A673 (cell line): Measurements from ENCODE around the gene SUN1. TPM values are rescaled to one million over a fixed set of nuclear protein-coding genes. Genes with fewer than 3 reads are reported as not detected.
"Not testable (repeated sequence)": the region's sequence is repeated elsewhere in the genome, so short reads cannot be mapped to it uniquely, and the experiment has no call there.

Experiments
- BruUV-seq: library from RNA; stranded (reverse); fragments of 400-500 nt; replicated peaks from 2 replicates; lab custom pipeline; 2021; lab: Mats Ljungman, UMichigan
- CTCF ChIA-PET: fragments of 300-600 bp; sonication (Branson Sonifier 250); formaldehyde crosslinking; loops from one replicate; lab custom pipeline; 2022; ENCODE audit warnings: antibody characterized with exemption; lab: Charles Lee
- POLR2A ChIA-PET: fragments of 300-600 bp; sonication (Branson Sonifier 250); formaldehyde crosslinking; loops from one replicate; lab custom pipeline; 2022; ENCODE audit warnings: antibody characterized with exemption; ENCODE audit not compliant: low non-redundant PET; lab: Charles Lee
- DNase-seq: peaks from one replicate; pipeline ENCODE4 v3.0.0-alpha.2; 2015; ENCODE audit warnings: low spot score
- H3K27ac ChIP-seq: fragments of 200-600 bp; sonication (generic); 2 replicates; pipeline ENCODE4 v1.5.1; 2016; ENCODE audit warnings: mixed run types, low read depth, mild to moderate bottlenecking, mixed read lengths, antibody characterized with exemption, low read length; ENCODE audit not compliant: poor library complexity, severe bottlenecking
- H3K27me3 ChIP-seq: fragments of 200-600 bp; sonication (generic); replicated peaks from 2 replicates; pipeline ENCODE4 v1.6.1; 2017; ENCODE audit warnings: mixed run types, low read depth, mild to moderate bottlenecking, mixed read lengths, antibody characterized with exemption, low read length; ENCODE audit not compliant: insufficient read depth, poor library complexity
- H3K36me3 ChIP-seq: fragments of 200-600 bp; sonication (generic); 2 replicates; pipeline ENCODE4 v1.6.1; 2016; ENCODE audit warnings: mixed run types, mild to moderate bottlenecking, mixed read lengths, antibody characterized with exemption, low read length; ENCODE audit not compliant: insufficient read depth, poor library complexity, severe bottlenecking
- H3K4me1 ChIP-seq: fragments of 200-600 bp; sonication (generic); 2 replicates; pipeline ENCODE4 v1.6.1; 2017; ENCODE audit warnings: mixed run types, mild to moderate bottlenecking, mixed read lengths, antibody characterized with exemption, low read length; ENCODE audit not compliant: insufficient read depth, poor library complexity, severe bottlenecking
- H3K4me3 ChIP-seq: fragments of 200-600 bp; sonication (generic); 2 replicates; pipeline ENCODE4 v1.5.1; 2016; ENCODE audit warnings: low read depth, mixed run types, mild to moderate bottlenecking, mixed read lengths, low read length; ENCODE audit not compliant: poor library complexity, severe bottlenecking
- H3K9me3 ChIP-seq: fragments of 200-600 bp; sonication (generic); 2 replicates; pipeline ENCODE4 v1.6.1; 2016; ENCODE audit warnings: mixed run types, low read depth, mild to moderate bottlenecking, mixed read lengths, antibody characterized with exemption, low read length; ENCODE audit not compliant: poor library complexity, severe bottlenecking
- EZH2 ChIP-seq: fragments of 200-600 bp; sonication (generic); IDR thresholded peaks from 2 replicates; pipeline ENCODE4 v1.6.1; 2017; ENCODE audit warnings: borderline replicate concordance, low read depth, mild to moderate bottlenecking, mixed read lengths, antibody characterized with exemption, low read length; ENCODE audit not compliant: poor library complexity, severe bottlenecking
- intact Hi-C: fragments of 100-400 bp; cut with micrococcal nuclease; formaldehyde crosslinking; loops from one replicate; pipeline ENCODE4 v1.10.0; 2022; ENCODE audit not compliant: unreplicated experiment
- total RNA-seq: library from RNA; stranded (reverse); gene quantifications from 2 replicates; pipeline ENCODE4 v1.2.3, GENCODE V29; 2021
- TF ChIP-seq, protein P1 (sequence below): fragments of 300-800, 200-600 bp; sonication (generic); conservative IDR thresholded peaks from 2 replicates; pipeline ENCODE4 v1.5.1; 2017; ENCODE audit warnings: low read depth, mild to moderate bottlenecking, antibody characterized with exemption, low read length, moderate library complexity, mixed read lengths

The SUN1 gene
- total RNA-seq, 1 experiment from 2014 or later = 189 TPM

DNA sequence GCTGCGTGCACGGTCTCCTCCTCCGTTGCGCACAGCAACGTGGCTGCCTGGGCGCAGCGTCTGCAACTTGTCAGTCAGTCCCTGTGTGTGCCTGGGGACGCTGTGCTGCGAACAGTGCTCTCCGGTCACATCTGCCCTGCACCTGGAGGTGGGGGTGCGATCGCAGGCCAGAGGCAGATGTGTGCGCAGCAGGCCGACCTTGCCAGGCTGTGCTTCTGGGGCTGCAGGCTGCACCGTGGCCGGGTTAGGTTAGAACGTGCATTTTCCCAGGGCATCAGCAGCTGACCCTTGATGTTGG is 35.9 kb downstream of the SUN1 start:
- Histone ChIP-seq H3K36me3 (peaks cover 57% of the 10 kb centered on the region), H3K9me3 (no peaks in the 10 kb centered on the region), H3K27me3 (no peaks in the 10 kb centered on the region), H3K4me1 (no peaks in the 10 kb centered on the region), H3K4me3 (no peak overlapping the region), H3K27ac (no peak overlapping the region)
- no peak for TF ChIP-seq EZH2
- TF ChIP-seq, protein P1, sequence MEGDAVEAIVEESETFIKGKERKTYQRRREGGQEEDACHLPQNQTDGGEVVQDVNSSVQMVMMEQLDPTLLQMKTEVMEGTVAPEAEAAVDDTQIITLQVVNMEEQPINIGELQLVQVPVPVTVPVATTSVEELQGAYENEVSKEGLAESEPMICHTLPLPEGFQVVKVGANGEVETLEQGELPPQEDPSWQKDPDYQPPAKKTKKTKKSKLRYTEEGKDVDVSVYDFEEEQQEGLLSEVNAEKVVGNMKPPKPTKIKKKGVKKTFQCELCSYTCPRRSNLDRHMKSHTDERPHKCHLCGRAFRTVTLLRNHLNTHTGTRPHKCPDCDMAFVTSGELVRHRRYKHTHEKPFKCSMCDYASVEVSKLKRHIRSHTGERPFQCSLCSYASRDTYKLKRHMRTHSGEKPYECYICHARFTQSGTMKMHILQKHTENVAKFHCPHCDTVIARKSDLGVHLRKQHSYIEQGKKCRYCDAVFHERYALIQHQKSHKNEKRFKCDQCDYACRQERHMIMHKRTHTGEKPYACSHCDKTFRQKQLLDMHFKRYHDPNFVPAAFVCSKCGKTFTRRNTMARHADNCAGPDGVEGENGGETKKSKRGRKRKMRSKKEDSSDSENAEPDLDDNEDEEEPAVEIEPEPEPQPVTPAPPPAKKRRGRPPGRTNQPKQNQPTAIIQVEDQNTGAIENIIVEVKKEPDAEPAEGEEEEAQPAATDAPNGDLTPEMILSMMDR = no peak
- no peak for DNase-seq
- ChIA-PET POLR2A (no interaction called here), CTCF (no interaction called here)
- intact Hi-C loops = no loop called here
- no TSS peak for BruUV-seq

DNA sequence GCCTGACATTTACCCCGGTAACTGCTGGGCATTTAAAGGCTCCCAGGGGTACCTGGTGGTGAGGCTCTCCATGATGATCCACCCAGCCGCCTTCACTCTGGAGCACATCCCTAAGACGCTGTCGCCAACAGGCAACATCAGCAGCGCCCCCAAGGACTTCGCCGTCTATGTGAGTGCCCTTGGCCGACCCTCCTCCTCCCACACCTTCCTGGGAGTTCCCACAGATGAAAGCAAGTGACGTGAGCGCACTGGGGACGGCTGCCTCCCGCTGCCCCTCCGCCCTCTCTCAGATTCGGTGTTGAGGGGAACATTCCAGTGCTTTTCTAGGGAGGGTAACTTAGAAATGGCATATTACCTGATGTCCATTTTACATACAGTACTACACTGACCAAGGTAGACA is 37.1 kb downstream of the SUN1 start:
- no TSS peak for BruUV-seq
- no peak overlapping the region for H3K27ac ChIP-seq

DNA sequence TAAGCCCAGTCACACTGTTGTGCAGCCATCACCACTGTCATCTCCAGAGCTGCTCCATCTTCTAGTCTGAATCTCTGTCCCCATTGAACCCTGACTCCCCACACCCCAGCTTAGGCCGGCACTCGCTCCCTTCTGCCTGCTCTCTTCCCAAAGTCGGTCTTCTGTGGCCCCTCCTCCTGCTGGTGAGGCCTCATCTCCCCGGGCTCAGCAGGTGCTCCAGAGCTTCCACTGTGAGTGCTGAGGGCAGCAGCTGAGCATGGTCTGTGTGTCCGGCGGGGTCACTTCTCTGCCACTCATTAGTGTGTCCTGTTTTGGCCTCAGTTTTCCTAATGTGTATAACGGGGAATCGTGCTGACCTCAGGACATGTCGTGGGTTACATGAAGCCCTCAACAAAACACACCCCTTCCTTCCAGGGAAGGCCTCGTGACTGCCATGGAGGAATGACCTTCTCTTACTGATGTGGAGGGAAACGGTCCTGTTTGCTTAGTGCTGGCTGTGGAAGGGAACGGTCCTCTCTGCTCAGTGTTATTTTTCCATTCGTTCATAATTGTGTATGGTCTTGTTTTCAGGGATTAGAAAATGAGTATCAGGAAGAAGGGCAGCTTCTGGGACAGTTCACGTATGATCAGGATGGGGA is 39.7 kb downstream of the SUN1 start:
- ChIA-PET POLR2A (interaction anchor here (0.6 kb wide), 1 partner anchor 343 kb away, joined by 4 read pairs; no protein-coding TSS in a partner anchor), CTCF (interaction anchor here (1.6 kb wide), 1 partner anchor 85 kb away, joined by 10 read pairs; no protein-coding TSS in a partner anchor)
- Histone ChIP-seq H3K4me3 (no peak overlapping the region), H3K27me3 (no peaks in the 10 kb centered on the region), H3K27ac (no peak overlapping the region), H3K9me3 (no peaks in the 10 kb centered on the region), H3K36me3 (peaks cover 50% of the 10 kb centered on the region), H3K4me1 (peaks cover 11% of the 10 kb centered on the region)
- TF ChIP-seq EZH2 = no peak
- TF ChIP-seq, protein P1 = no peak
- intact Hi-C loops = loop anchor here (2.0 to 5.0 kb wide), 2 partner anchors 50 to 549 kb away; no protein-coding TSS in a partner anchor
- BruUV-seq = no TSS peak
- no peak for DNase-seq

More for the DNA sequence above, 37.1 kb downstream of the SUN1 start:
- intact Hi-C loops = no loop called here
- no peaks in the 10 kb centered on the region for H3K9me3 ChIP-seq
- peaks cover 11% of the 10 kb centered on the region for H3K4me1 ChIP-seq
- H3K27me3 ChIP-seq = no peaks in the 10 kb centered on the region
- TF ChIP-seq, protein P1 = no peak
- no peak for TF ChIP-seq EZH2
- DNase-seq = no peak
- POLR2A ChIA-PET = no interaction called here
- peaks cover 53% of the 10 kb centered on the region for H3K36me3 ChIP-seq
- CTCF ChIA-PET = no interaction called here
- no peak overlapping the region for H3K4me3 ChIP-seq

DNA sequence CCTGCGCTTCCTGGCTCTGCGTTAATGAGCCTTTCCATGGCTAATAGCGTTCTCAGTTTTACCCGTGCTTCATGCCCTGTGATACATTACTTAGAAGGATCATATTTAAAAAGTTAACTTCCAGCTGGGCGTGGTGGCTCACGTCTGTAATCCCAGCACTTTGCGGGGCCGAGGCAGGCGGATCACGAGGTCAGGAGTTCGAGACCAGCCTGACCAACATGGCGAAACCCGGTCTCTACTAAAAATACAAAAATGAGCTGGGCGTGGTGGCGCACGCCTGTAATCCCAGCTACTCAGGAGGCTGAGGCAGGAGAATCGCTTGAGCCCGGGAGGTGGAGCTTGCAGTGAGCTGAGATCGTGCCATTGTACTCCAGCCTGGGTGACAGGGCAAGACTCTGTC is 40.4 kb downstream of the SUN1 start:
- CTCF ChIA-PET = interaction anchor here (1.0 to 1.6 kb wide), 4 partner anchors 51 to 92 kb away, joined by 3 to 10 read pairs (median 3); no protein-coding TSS in a partner anchor
- H3K27me3 ChIP-seq, BruUV-seq, H3K27ac ChIP-seq, DNase-seq, H3K4me3 ChIP-seq, H3K9me3 ChIP-seq: not testable (repeated sequence)
- peaks cover 43% of the 10 kb centered on the region for H3K36me3 ChIP-seq
- POLR2A ChIA-PET = interaction anchor here (0.7 kb wide), 1 partner anchor 417 kb away, joined by 3 read pairs; no protein-coding TSS in a partner anchor
- H3K4me1 ChIP-seq = peaks cover 11% of the 10 kb centered on the region
- intact Hi-C loops = loop anchor here (1.0 to 5.0 kb wide), 3 partner anchors 50 to 550 kb away; no protein-coding TSS in a partner anchor
